D721Med (cell line): ENCODE data around the gene TSPAN9.

ENCODE experiments used
- DNase-seq: peaks from one replicate; pipeline ENCODE4 v3.0.0; 2011; ENCODE audit warnings: low spot score; ENCODE audit not compliant: insufficient read length
- FAIRE-seq: peaks from 2 replicates; lab custom pipeline; 2011; peaks lifted over from hg19 to GRCh38; lab: Jason Lieb, UNC
- CTCF ChIP-seq: IDR thresholded peaks from 2 replicates; pipeline ENCODE4 v1.5.1; 2012; ENCODE audit warnings: mild to moderate bottlenecking, control low read depth; ENCODE audit not compliant: insufficient read depth; ENCODE audit errors: missing control alignments

TSPAN9 gene

GRCh38 chr12:3275171-3276041, 198.2 kb downstream of the TSPAN9 start:
- FAIRE-seq = no peak
- peak; percentile 83 for DNase-seq
- peak; percentile 91 for TF ChIP-seq CTCF

- no peak for TF ChIP-seq CTCF
- DNase-seq (no peak), FAIRE-seq (no peak)
Measured at GRCh38 chr12:3276226-3276625, 199.0 kb downstream of the TSPAN9 start.

GRCh38 chr12:3277306-3277943, 200.2 kb downstream of the TSPAN9 start:
- TF ChIP-seq CTCF = no peak
- no peak for FAIRE-seq

GRCh38 chr12:3278681-3279414, 201.7 kb downstream of the TSPAN9 start:
- DNase-seq (no peak), FAIRE-seq (no peak)
- TF ChIP-seq CTCF = no peak

More at GRCh38 chr12:3277306-3277943, 200.2 kb downstream of the TSPAN9 start:
- no peak for DNase-seq

GRCh38 chr12:3279415-3279780, 202.2 kb downstream of the TSPAN9 start:
- no peak for DNase-seq
- no peak for FAIRE-seq
- no peak for TF ChIP-seq CTCF

- no peak for FAIRE-seq
- DNase-seq = no peak
Measured at GRCh38 chr12:3279832-3280231, 202.7 kb downstream of the TSPAN9 start.

More at GRCh38 chr12:3279832-3280231, 202.7 kb downstream of the TSPAN9 start:
- no peak for TF ChIP-seq CTCF
